ENCODE results near the gene FHOD3.
A peak's percentile ranks its signal among the peaks of the same experiment; 100 is the strongest.

FHOD3 gene

DNA sequence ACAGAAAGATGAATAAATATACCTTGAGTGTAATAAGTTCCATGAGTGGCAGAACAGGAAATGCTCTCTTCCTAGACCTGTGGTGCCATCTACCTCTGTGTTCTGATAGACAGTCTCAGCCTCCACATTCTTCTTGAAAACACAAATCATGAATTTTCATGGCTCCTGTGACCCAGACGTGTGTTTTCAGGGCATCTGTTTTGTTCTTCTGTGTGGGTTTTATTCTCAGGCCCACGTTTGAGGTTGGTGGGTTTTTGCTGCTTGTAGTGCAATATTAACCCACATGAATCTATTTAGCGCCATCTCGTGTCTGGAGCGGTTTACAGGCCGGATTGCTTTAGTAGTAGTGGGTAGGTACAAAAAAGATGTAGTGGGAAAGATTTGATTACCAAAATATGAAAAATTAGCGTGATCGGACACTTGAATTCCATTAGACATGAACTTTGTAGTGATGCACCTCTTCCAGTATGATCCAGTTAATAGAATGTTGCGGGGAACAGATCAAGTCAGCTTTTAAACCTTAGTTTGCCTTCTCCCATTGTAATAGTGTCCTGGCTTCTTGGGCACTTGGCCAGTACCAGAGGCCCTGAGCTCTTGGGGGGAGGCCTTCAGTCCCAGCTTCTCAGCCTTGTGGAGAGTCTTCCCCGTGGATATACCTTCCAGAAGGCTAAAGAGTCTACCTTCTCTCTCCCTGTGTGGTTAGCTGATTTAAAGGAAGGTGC, 274.8 kb downstream of the FHOD3 start:
- FAIRE-seq = peak; percentile 83
- DNase-seq (ENCODE audit: insufficient read length, low spot score) = peak; percentile 15

DNA sequence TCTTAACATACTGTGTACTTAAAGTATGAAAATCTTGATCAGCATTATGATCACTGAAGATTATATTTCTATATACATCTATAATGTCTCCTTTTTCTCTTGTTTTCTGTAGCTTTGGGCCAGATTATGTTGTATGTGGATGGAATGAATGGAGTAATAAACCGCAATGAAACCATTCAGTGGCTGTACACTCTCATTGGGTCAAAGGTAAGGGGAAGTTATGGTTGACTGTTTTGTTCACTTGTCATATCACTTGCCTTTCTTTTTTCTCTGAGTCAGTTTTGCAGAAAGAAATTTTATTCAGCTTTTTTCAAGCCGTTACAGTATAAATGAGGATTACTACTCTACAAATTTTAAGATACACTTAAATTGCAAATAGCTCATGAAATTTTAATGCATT, 278.8 kb downstream of the FHOD3 start:
- no peak for DNase-seq (ENCODE audit: insufficient read length, low spot score)
- FAIRE-seq = no peak

GRCh38 chr18:36578871-36579710, 281.6 kb downstream of the FHOD3 start:
- DNase-seq (ENCODE audit: insufficient read length, low spot score) (no peak), FAIRE-seq (no peak)

GRCh38 chr18:36580266-36580665, 282.8 kb downstream of the FHOD3 start:
- no peak for FAIRE-seq
- DNase-seq (ENCODE audit: insufficient read length, low spot score) = no peak

DNA sequence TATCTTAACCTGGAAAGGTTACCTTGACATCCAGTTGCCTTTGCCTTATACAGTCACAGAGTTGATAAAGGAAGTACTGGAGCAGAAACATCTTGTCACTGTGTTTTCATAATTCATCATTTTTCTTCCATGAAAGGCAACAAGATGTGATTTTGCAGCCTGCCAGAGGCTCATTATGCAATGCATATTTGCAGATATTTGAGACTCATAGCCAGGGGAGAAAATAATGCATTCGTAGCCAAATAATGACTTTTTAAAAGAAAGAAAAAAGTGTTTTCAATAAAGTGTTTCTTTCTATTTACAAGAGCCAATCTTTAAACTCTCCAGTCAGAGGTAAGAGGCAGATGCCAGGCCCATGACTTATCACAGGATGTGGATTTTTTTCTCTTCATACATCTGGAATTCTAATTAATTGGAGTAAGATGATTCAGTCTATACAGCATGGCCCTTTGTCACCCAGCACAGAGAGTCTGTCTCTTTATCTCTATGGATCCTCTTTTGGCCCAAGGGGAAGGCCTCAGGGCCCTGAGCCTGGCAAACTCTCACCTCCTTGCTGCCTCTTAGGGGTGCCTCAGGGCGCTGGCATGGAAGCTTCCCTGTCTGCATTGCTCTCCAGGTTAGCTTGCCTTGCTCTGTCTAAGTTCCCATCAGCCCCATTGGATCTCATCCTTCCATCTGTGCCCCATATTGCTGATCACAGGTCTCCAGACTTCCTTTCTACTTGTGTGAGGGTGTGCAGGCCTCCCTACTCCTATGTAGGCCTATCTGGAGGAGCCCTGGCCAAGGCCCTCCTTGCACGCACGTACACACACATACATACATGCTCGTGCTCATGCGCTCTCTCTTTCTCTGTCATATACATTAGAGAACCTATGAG, 283.6 kb downstream of the FHOD3 start:
- FAIRE-seq = no peak
- DNase-seq (ENCODE audit: insufficient read length, low spot score) = no peak

- DNase-seq (ENCODE audit: insufficient read length, low spot score) (no peak), FAIRE-seq (no peak)
These were observed 285.7 kb downstream of the FHOD3 start for GRCh38 chr18:36582988-36583745.

DNA sequence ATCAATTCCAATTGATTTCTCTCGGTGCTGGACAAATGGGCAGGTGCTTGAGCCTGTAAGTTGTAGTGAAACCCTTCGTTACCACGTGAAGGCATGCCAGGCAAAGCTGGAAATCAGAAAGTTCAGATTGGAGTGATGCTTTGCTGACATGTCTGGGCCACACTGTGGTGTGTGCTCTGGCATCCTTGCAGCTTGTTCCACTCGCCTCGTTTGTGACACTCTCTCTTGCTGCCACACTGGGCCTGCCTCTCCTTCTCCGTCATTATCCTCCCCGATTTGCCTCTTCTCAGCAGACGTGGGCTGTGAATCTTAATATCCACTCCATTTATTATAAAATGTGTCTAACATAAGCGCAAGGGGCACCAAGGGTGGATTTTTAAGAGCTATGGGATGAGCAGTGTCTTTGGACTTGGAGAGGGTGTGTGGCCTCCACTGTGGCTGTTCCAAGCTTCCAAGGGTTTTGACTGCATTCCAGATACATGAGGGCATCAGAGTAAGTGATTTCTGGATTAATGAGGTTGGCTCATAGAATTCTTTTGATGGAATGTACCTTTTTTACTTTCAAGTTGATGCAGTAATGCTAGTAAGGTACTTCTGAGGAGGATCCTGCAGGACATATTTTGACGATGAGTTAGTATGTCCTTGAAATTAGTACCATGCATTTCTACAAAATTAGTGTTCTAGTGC, 292.5 kb downstream of the FHOD3 start:
- DNase-seq (ENCODE audit: insufficient read length, low spot score) (no peak), FAIRE-seq (no peak)

- DNase-seq (ENCODE audit: insufficient read length, low spot score) = no peak
- no peak for FAIRE-seq
These were observed 293.4 kb downstream of the FHOD3 start for GRCh38 chr18:36590621-36591580.

GRCh38 chr18:36592282-36592681, 294.8 kb downstream of the FHOD3 start:
- FAIRE-seq (no peak), DNase-seq (ENCODE audit: insufficient read length, low spot score) (no peak)

GRCh38 chr18:36593001-36593400, 295.5 kb downstream of the FHOD3 start:
- no peak for DNase-seq (ENCODE audit: insufficient read length, low spot score)
- FAIRE-seq = no peak

GRCh38 chr18:36593641-36594040, 296.1 kb downstream of the FHOD3 start:
- DNase-seq (ENCODE audit: insufficient read length, low spot score) (no peak), FAIRE-seq (no peak)

DNA sequence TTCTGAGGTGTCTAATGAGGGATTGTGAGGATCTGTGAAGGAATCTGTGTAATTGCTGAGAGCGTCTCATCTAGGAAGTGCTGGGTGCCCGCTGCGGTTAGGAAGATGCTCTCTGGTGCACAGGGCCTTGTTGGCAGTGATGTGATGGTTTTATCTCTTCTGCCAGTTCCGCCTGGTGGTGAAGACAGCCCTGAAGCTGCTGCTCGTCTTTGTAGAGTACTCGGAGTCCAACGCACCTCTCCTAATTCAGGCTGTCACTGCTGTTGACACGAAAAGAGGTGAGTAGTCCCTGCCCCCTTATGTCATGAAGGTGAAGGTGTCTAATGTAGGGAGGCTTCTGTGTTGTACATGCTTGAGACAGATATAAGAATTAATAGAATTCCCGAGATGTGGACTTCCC, 297.1 kb downstream of the FHOD3 start:
- FAIRE-seq = no peak
- DNase-seq (ENCODE audit: insufficient read length, low spot score) = no peak

GRCh38 chr18:36595046-36595817, 297.7 kb downstream of the FHOD3 start:
- FAIRE-seq (no peak), DNase-seq (ENCODE audit: insufficient read length, low spot score) (no peak)

GRCh38 chr18:36595818-36596215, 298.3 kb downstream of the FHOD3 start:
- no peak for DNase-seq (ENCODE audit: insufficient read length, low spot score)
- no peak for FAIRE-seq

- DNase-seq (ENCODE audit: insufficient read length, low spot score) (no peak), FAIRE-seq (no peak)
These were observed 300.1 kb downstream of the FHOD3 start for GRCh38 chr18:36597636-36598035.

- DNase-seq (ENCODE audit: insufficient read length, low spot score) (no peak), FAIRE-seq (no peak)
These were observed 303.0 kb downstream of the FHOD3 start for GRCh38 chr18:36600548-36600947.

DNA sequence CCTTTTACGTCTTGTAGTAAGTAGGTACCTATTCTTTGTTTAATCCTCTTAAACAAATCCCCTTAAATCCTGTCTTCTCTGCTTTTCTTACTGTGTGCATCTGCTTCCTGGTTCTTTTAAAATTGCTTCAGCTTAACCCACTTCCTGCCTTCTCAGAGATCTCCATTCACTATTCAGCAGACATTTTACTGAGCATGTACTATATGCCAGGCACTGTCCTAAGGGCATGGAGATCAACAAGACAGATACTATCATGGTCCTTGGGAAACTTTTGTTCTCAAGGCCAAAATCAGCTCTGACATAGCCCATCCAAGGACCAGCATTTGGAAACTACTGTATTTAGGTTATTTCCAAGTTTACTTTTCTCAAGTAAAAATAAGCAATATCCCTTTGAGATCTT, 303.8 kb downstream of the FHOD3 start:
- FAIRE-seq = no peak

DNA sequence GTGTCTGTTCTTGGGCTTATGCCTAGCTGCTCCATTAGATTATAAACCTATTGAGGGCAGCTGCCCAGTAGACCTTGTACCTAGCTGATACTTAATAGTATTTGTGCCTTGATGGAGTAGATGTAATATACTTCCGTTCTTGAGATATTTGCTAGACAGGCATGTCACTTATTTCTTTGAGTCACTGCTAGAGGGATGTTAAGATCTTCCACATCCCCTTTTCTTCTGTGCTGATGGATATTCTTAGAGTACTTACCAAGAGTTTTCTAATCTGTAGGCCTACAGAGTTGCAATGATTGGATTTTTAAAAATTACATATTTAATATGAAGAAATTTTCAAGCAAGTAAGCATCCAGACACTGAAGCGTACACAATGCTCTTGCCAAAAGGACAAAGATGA, 304.6 kb downstream of the FHOD3 start:
- DNase-seq (ENCODE audit: insufficient read length, low spot score) (no peak), FAIRE-seq (no peak)

More for the DNA sequence above, 303.8 kb downstream of the FHOD3 start:
- DNase-seq (ENCODE audit: insufficient read length, low spot score) = no peak
